Measurements from ENCODE around the gene GOLGA6D.
"Not testable (repeated sequence)": the region's sequence is repeated elsewhere in the genome, so short reads cannot be mapped to it uniquely, and the experiment has no call there.

Gene GOLGA6D

GRCh38 chr15:75282572-75282971 lies at the start of gene GOLGA6D:
GOLGA6D (plus strand) TSS chr15:75282835; CDS start chr15:75282876, 41 bp downstream.
- not testable (repeated sequence) for H3K27ac ChIP-seq

GRCh38 chr15:75233504-75234190 lies 49.0 kb upstream of the GOLGA6D start:
- no peak for TF ChIP-seq CTCF (conservative IDR thresholded peaks at IDR 0.05)
- no peak for TF ChIP-seq ZFX (IDR thresholded peaks at IDR 0.05)

GRCh38 chr15:75234191-75234810 lies 48.3 kb upstream of the GOLGA6D start:
- TF ChIP-seq CTCF (conservative IDR thresholded peaks at IDR 0.05) (no peak), ZFX (IDR thresholded peaks at IDR 0.05) (no peak)
- no peak overlapping the region for H3K27ac ChIP-seq

More at GRCh38 chr15:75233504-75234190, 49.0 kb upstream of the GOLGA6D start:
- H3K27ac ChIP-seq: no peak overlapping the region

GRCh38 chr15:75235051-75235673 lies 47.5 kb upstream of the GOLGA6D start:
- no peak overlapping the region for H3K27ac ChIP-seq
- TF ChIP-seq CTCF (conservative IDR thresholded peaks at IDR 0.05): no peak
- TF ChIP-seq ZFX (IDR thresholded peaks at IDR 0.05): no peak

- H3K27ac ChIP-seq: no peak overlapping the region
- TF ChIP-seq CTCF (conservative IDR thresholded peaks at IDR 0.05) (no peak), ZFX (IDR thresholded peaks at IDR 0.05) (no peak)
Measured at GRCh38 chr15:75235760-75236729, 46.6 kb upstream of the GOLGA6D start.

GRCh38 chr15:75237316-75237982 lies 45.2 kb upstream of the GOLGA6D start:
- TF ChIP-seq ZFX (IDR thresholded peaks at IDR 0.05) (no peak), CTCF (conservative IDR thresholded peaks at IDR 0.05) (no peak)
- no peak overlapping the region for H3K27ac ChIP-seq

- no peak overlapping the region for H3K27ac ChIP-seq
- TF ChIP-seq ZFX (IDR thresholded peaks at IDR 0.05) (no peak), CTCF (conservative IDR thresholded peaks at IDR 0.05) (no peak)
Measured at GRCh38 chr15:75238150-75238549, 44.5 kb upstream of the GOLGA6D start.

- not testable (repeated sequence) for H3K27ac ChIP-seq
Measured at GRCh38 chr15:75245741-75246140, 36.9 kb upstream of the GOLGA6D start.

GRCh38 chr15:75248991-75249390 lies 33.6 kb upstream of the GOLGA6D start:
- not testable (repeated sequence) for H3K27ac ChIP-seq

Data from C4-2B (cell line).